KMS-11 (cell line): Measurements from ENCODE around the gene STPG1.
"Not testable (repeated sequence)": the region's sequence is repeated elsewhere in the genome, so short reads cannot be mapped to it uniquely, and the experiment has no call there.

Experiments used
- H2AFZ ChIP-seq: fragments of 200-600 bp; sonication (generic); 2 replicates; pipeline ENCODE4 v1.6.1; 2016; ENCODE audit warnings: antibody characterized with exemption, mixed run types, low read depth
- H3K27ac ChIP-seq: fragments of 200-600 bp; sonication (generic); 2 replicates; pipeline ENCODE4 v1.6.1; 2016; ENCODE audit warnings: mild to moderate bottlenecking, mixed run types
- H3K27me3 ChIP-seq: fragments of 200-600 bp; sonication (generic); 2 replicates; pipeline ENCODE4 v1.6.1; 2017; ENCODE audit warnings: mild to moderate bottlenecking, low read depth, mixed run types, moderate library complexity; ENCODE audit not compliant: insufficient read depth
- H3K36me3 ChIP-seq: fragments of 200-600 bp; sonication (generic); 2 replicates; pipeline ENCODE4 v1.6.1; 2017; ENCODE audit warnings: mild to moderate bottlenecking, mixed run types; ENCODE audit not compliant: insufficient read depth
- H3K4me1 ChIP-seq: fragments of 200-600 bp; sonication (generic); 2 replicates; pipeline ENCODE4 v1.6.1; 2016; ENCODE audit warnings: mild to moderate bottlenecking, low read depth, mixed run types; ENCODE audit not compliant: poor library complexity, severe bottlenecking
- H3K4me2 ChIP-seq: fragments of 200-600 bp; sonication (generic); 2 replicates; pipeline ENCODE4 v1.7.0; 2016; ENCODE audit warnings: mild to moderate bottlenecking, mixed run types
- H3K4me3 ChIP-seq: fragments of 200-600 bp; sonication (generic); IDR thresholded peaks from 2 replicates; pipeline ENCODE4 v1.6.1; 2017; ENCODE audit warnings: low read depth, low read length, mixed read lengths; ENCODE audit not compliant: insufficient read depth
- H3K79me2 ChIP-seq: fragments of 200-600 bp; sonication (generic); 2 replicates; pipeline ENCODE4 v1.6.1; 2016; ENCODE audit warnings: low read depth, mixed run types; ENCODE audit not compliant: insufficient read depth
- H3K9ac ChIP-seq: fragments of 200-600 bp; sonication (generic); 2 replicates; pipeline ENCODE4 v1.6.1; 2016; ENCODE audit warnings: mild to moderate bottlenecking, mixed run types
- H4K20me1 ChIP-seq: fragments of 200-600 bp; sonication (generic); 2 replicates; pipeline ENCODE4 v1.6.1; 2016; ENCODE audit warnings: mild to moderate bottlenecking, mixed run types; ENCODE audit not compliant: insufficient read depth
- CTCF ChIP-seq: fragments of 200-600 bp; sonication (generic); conservative IDR thresholded peaks from 2 replicates; pipeline ENCODE4 v1.6.1; 2017; ENCODE audit warnings: low read depth, mild to moderate bottlenecking, antibody characterized with exemption, low read length, moderate library complexity, mixed read lengths

STPG1 gene

GRCh38 chr1:24450857-24451397, 37.3 kb upstream of the STPG1 start:
- Histone ChIP-seq H3K27me3 (no peaks in the 10 kb centered on the region), H2AFZ (no peak overlapping the region), H3K4me2 (no peak overlapping the region), H3K79me2 (no peaks in the 10 kb centered on the region), H4K20me1 (no peaks in the 10 kb centered on the region), H3K27ac (no peak overlapping the region), H3K9ac (no peak overlapping the region), H3K4me1 (no peaks in the 10 kb centered on the region), H3K36me3 (no peaks in the 10 kb centered on the region), H3K4me3 (no peak overlapping the region)
- no peak for TF ChIP-seq CTCF

- no peaks in the 10 kb centered on the region for H3K79me2 ChIP-seq
- no peaks in the 10 kb centered on the region for H3K36me3 ChIP-seq
- no peak overlapping the region for H3K27ac ChIP-seq
- H3K27me3 ChIP-seq = no peaks in the 10 kb centered on the region
- no peaks in the 10 kb centered on the region for H3K4me1 ChIP-seq
- no peak overlapping the region for H3K4me3 ChIP-seq
- TF ChIP-seq CTCF = no peak
- H3K9ac ChIP-seq = no peak overlapping the region
- no peak overlapping the region for H3K4me2 ChIP-seq
- H4K20me1 ChIP-seq = no peaks in the 10 kb centered on the region
- no peak overlapping the region for H2AFZ ChIP-seq
Measured at GRCh38 chr1:24450316-24450715, 36.7 kb upstream of the STPG1 start.

- not testable (repeated sequence) for H3K27me3 ChIP-seq, H3K36me3 ChIP-seq, H3K4me1 ChIP-seq, H3K4me2 ChIP-seq, H3K27ac ChIP-seq, H3K9ac ChIP-seq, H3K79me2 ChIP-seq, H3K4me3 ChIP-seq, H2AFZ ChIP-seq, H4K20me1 ChIP-seq
Measured at GRCh38 chr1:24446446-24446845, 32.9 kb upstream of the STPG1 start.

GRCh38 chr1:24443241-24443656, 29.7 kb upstream of the STPG1 start:
- Histone ChIP-seq H3K4me1 (peaks cover 5% of the 10 kb centered on the region), H3K4me3 (no peak overlapping the region), H3K27ac (no peak overlapping the region), H3K9ac (no peak overlapping the region), H3K4me2 (no peak overlapping the region), H4K20me1 (no peaks in the 10 kb centered on the region), H3K79me2 (no peaks in the 10 kb centered on the region), H3K27me3 (no peaks in the 10 kb centered on the region), H3K36me3 (no peaks in the 10 kb centered on the region), H2AFZ (no peak overlapping the region)
- TF ChIP-seq CTCF = no peak

GRCh38 chr1:24442764-24443163, 29.2 kb upstream of the STPG1 start:
- H3K9ac ChIP-seq = no peak overlapping the region

More at GRCh38 chr1:24442764-24443163, 29.2 kb upstream of the STPG1 start:
- H3K36me3 ChIP-seq = no peaks in the 10 kb centered on the region
- H3K4me3 ChIP-seq = no peak overlapping the region
- peaks cover 5% of the 10 kb centered on the region for H3K4me1 ChIP-seq
- no peak overlapping the region for H3K27ac ChIP-seq
- H3K4me2 ChIP-seq = no peak overlapping the region
- H4K20me1 ChIP-seq = no peaks in the 10 kb centered on the region
- no peaks in the 10 kb centered on the region for H3K27me3 ChIP-seq
- no peak overlapping the region for H2AFZ ChIP-seq
- TF ChIP-seq CTCF = no peak
- H3K79me2 ChIP-seq = no peaks in the 10 kb centered on the region
